SU-DHL-6 (cell line): ENCODE measurements around the gene NXPH1.

Experiments used
- H2AFZ ChIP-seq: fragments of 200-600 bp; sonication (generic); 2 replicates; pipeline ENCODE4 v1.6.1; 2014; ENCODE audit warnings: low read depth, mild to moderate bottlenecking, moderate library complexity, mixed read lengths, antibody characterized with exemption, low read length; ENCODE audit not compliant: severe bottlenecking
- H3F3A ChIP-seq: fragments of 200-600 bp; shearing (Covaris generic); 2 replicates; pipeline ENCODE4 v1.6.0; 2016; ENCODE audit warnings: antibody characterized with exemption, mild to moderate bottlenecking; ENCODE audit not compliant: insufficient read depth
- H3K27ac ChIP-seq: fragments of 200-600 bp; sonication (generic); 2 replicates; pipeline ENCODE4 v1.5.1; 2016; ENCODE audit warnings: low read depth, mild to moderate bottlenecking, low read length, moderate library complexity, mixed read lengths
- H3K27me3 ChIP-seq: fragments of 200-600 bp; sonication (generic), shearing (Covaris generic); 2 replicates; pipeline ENCODE4 v1.6.0; 2014; ENCODE audit warnings: mild to moderate bottlenecking, low read length
- H3K36me3 ChIP-seq: fragments of 200-600 bp; sonication (generic); 2 replicates; pipeline ENCODE4 v1.6.1; 2014; ENCODE audit warnings: mild to moderate bottlenecking, low read length, mixed read lengths
- H3K4me2 ChIP-seq: fragments of 300-600, 200-600 bp; shearing (Covaris generic), sonication (generic); 2 replicates; pipeline ENCODE4 v1.6.0; 2014; ENCODE audit warnings: low read length, low read depth, mild to moderate bottlenecking; ENCODE audit not compliant: poor library complexity, severe bottlenecking
- H3K4me3 ChIP-seq: fragments of 200-600 bp; sonication (generic); 2 replicates; pipeline ENCODE4 v1.5.1; 2014; ENCODE audit warnings: antibody characterized with exemption, low read length, mild to moderate bottlenecking, mixed read lengths; ENCODE audit not compliant: insufficient read depth, poor library complexity, severe bottlenecking
- H3K79me2 ChIP-seq: fragments of 200-600 bp; sonication (generic); 2 replicates; pipeline ENCODE4 v1.6.1; 2014; ENCODE audit warnings: mild to moderate bottlenecking, low read length, moderate library complexity; ENCODE audit not compliant: insufficient read depth
- H3K9ac ChIP-seq: fragments of 200-600 bp; sonication (generic); 2 replicates; pipeline ENCODE4 v1.7.0; 2014; ENCODE audit warnings: mild to moderate bottlenecking, low read length
- H3K9me2 ChIP-seq: fragments of 200-600 bp; sonication (generic); replicated peaks from 2 replicates; pipeline ENCODE4 v1.6.1; 2014; ENCODE audit warnings: low read length; ENCODE audit not compliant: insufficient read depth
- H3K9me3 ChIP-seq: fragments of 200-600 bp; sonication (generic); 2 replicates; pipeline ENCODE4 v1.6.1; 2014; ENCODE audit warnings: low read length, mixed read lengths; ENCODE audit not compliant: insufficient read depth
- H4K20me1 ChIP-seq: fragments of 200-600 bp; sonication (generic); 2 replicates; pipeline ENCODE4 v1.6.1; 2014; ENCODE audit warnings: low read depth, mild to moderate bottlenecking, antibody characterized with exemption, low read length, moderate library complexity, mixed read lengths
- EZH2phosphoT487 ChIP-seq: fragments of 200-600 bp; sonication (generic), shearing (Covaris generic); conservative IDR thresholded peaks from 2 replicates; pipeline ENCODE4 v1.6.1; 2018; ENCODE audit warnings: mild to moderate bottlenecking, antibody characterized with exemption, low read length, moderate library complexity, mixed read lengths
- TF ChIP-seq, protein P1 (sequence below): fragments of 200-600 bp; sonication (generic); IDR thresholded peaks from one replicate; pipeline ENCODE4 v1.5.1; 2017; ENCODE audit warnings: antibody characterized with exemption, mild to moderate bottlenecking, low read length, moderate library complexity; ENCODE audit not compliant: insufficient read depth, poor library complexity, severe bottlenecking

NXPH1 gene

DNA sequence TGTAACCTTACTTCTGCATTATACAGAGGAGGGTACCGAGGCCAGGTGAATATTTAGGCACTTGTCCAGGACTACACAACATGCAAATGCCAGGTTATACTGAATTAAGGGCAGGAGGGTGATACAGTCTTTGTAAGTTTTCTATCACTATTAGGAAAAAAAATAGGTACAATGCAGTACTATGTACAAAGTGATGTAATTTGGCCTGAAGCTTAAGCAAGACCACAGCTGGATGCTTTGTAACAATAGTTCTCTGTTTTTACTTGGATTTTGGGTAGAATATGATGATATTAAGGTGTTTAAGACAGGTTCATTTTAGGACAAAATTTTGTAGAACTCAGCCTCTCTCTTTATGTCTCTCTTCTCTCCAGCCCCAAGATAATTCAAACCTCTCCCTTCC is 2.8 kb upstream of the NXPH1 start:
- no peak overlapping the region for H3K4me3 ChIP-seq
- no peak overlapping the region for H3K27ac ChIP-seq
- H3K4me2 ChIP-seq: no peak overlapping the region
- no peak overlapping the region for H3K9ac ChIP-seq
- no peaks in the 10 kb centered on the region for H3K9me3 ChIP-seq
- no peaks in the 10 kb centered on the region; the same call in 1 of the 2 replicates for H4K20me1 ChIP-seq
- H3K79me2 ChIP-seq: no peaks in the 10 kb centered on the region
- no peaks in the 10 kb centered on the region for H3F3A ChIP-seq
- no peaks in the 10 kb centered on the region for H3K36me3 ChIP-seq
- 0 out of 2 replicates have a peak, but pooled peaks cover 3% of the 10 kb centered on the region for H3K27me3 ChIP-seq
- no peak overlapping the region for H2AFZ ChIP-seq
- no peaks in the 10 kb centered on the region for H3K9me2 ChIP-seq
- TF ChIP-seq, protein P1, sequence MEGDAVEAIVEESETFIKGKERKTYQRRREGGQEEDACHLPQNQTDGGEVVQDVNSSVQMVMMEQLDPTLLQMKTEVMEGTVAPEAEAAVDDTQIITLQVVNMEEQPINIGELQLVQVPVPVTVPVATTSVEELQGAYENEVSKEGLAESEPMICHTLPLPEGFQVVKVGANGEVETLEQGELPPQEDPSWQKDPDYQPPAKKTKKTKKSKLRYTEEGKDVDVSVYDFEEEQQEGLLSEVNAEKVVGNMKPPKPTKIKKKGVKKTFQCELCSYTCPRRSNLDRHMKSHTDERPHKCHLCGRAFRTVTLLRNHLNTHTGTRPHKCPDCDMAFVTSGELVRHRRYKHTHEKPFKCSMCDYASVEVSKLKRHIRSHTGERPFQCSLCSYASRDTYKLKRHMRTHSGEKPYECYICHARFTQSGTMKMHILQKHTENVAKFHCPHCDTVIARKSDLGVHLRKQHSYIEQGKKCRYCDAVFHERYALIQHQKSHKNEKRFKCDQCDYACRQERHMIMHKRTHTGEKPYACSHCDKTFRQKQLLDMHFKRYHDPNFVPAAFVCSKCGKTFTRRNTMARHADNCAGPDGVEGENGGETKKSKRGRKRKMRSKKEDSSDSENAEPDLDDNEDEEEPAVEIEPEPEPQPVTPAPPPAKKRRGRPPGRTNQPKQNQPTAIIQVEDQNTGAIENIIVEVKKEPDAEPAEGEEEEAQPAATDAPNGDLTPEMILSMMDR: no peak
- TF ChIP-seq EZH2phosphoT487: no peak

DNA sequence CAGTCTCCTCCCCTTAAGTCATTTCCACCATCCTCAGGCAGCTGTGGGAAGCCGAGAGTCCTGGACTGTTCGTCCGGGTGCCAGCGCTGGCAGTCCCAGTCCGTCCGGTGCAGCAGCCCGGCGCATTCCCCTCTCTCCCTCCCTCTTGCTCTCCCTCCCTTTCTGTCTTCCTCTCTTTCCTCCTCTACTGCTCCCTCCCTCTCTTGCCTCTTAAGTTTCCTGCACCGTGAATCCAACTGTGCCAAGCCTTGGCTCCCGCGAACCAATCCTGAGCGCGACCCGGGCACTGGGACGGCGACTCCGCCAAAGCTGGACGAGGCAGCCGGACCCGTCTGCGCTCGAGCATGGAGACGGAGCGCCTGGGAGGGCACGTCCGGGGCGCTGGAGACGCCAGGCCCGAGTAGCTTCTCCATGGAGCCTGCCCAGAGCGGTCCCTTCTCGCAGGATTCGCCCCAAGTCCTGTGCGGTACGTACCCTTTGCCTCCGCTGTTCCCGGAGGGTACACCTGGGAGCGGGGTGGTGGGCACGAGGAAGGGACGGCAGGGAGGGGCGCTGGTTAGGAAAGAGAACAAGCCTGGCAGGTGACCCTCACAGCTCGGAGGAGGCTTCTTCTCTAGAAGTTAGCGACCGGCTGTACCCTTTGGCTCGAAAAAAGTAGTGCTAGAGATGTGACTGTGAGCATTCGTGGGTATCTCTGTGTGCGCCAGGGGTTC is 1.0 kb downstream of the NXPH1 start:
- H3K4me3 ChIP-seq: no peak overlapping the region
- H3F3A ChIP-seq: no peaks in the 10 kb centered on the region
- no peaks in the 10 kb centered on the region for H3K9me2 ChIP-seq
- no peaks in the 10 kb centered on the region for H3K36me3 ChIP-seq
- H4K20me1 ChIP-seq: no peaks in the 10 kb centered on the region; the same call in 1 of the 2 replicates
- TF ChIP-seq, protein P1: no peak
- TF ChIP-seq EZH2phosphoT487: no peak
- H3K27ac ChIP-seq: no peak overlapping the region
- H3K4me2 ChIP-seq: no peak overlapping the region
- no peaks in the 10 kb centered on the region for H3K9me3 ChIP-seq
- H3K9ac ChIP-seq: no peak overlapping the region
- no peaks in the 10 kb centered on the region for H3K27me3 ChIP-seq
- no peak overlapping the region for H2AFZ ChIP-seq
- no peaks in the 10 kb centered on the region for H3K79me2 ChIP-seq

DNA sequence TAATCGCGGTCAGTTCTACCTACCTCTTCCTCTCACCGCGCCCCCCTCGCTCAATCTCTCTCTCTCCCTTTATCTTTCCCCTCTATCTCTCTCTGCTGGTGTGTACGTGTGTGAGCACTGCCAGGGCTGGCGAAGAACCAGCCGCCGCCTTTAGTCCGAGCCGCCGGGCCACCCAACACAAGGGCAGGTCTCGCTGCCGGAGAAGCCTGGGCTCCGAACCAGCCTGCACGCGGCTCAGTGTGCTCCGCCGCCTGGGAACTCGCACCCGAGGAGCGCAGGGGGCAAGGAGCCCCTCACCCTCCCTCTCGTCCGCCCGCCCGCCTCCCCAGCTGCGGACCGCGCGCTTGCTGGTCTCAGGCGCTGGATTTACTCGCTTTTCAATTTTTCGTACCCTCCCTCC is 1.7 kb downstream of the NXPH1 start:
- Histone ChIP-seq H3K4me2 (no peak overlapping the region), H3F3A (no peaks in the 10 kb centered on the region), H3K27me3 (no peaks in the 10 kb centered on the region), H3K36me3 (no peaks in the 10 kb centered on the region), H3K9me3 (no peaks in the 10 kb centered on the region), H3K27ac (no peak overlapping the region), H4K20me1 (no peaks in the 10 kb centered on the region; the same call in 1 of the 2 replicates), H3K9me2 (no peaks in the 10 kb centered on the region), H3K4me3 (no peak overlapping the region), H3K9ac (no peak overlapping the region), H3K79me2 (no peaks in the 10 kb centered on the region), H2AFZ (no peak overlapping the region)
- no peak for TF ChIP-seq EZH2phosphoT487
- TF ChIP-seq, protein P1: no peak
